Liver (tissue), 9 donors: ENCODE measurements around the gene LGALS14. TPM values are rescaled to one million over a fixed set of nuclear protein-coding genes. Genes with fewer than 3 reads are reported as not detected.

Experiments used
- DNase-seq: peaks from one replicate; pipeline ENCODE4 v3.0.0-alpha.2; 2017; ENCODE audit warnings: low spot score
- H3K27ac ChIP-seq, 2 donors: one replicate each; pipeline ENCODE4 v1.7.0; 2013; ENCODE audit warnings: inconsistent platforms in 2 of 2, low read length in 2 of 2, control low read depth in 1 of 2, low read depth in 1 of 2, mild to moderate bottlenecking in 1 of 2
- H3K27me3 ChIP-seq, 4 donors: one replicate each; pipeline versions ENCODE4 v1.6.1 to v1.7.0; 2013; ENCODE audit warnings: low read length in 3 of 4, inconsistent platforms in 1 of 4, mild to moderate bottlenecking in 1 of 4, moderate library complexity in 1 of 4; ENCODE audit not compliant: control insufficient read depth in 4 of 4, insufficient read depth in 4 of 4
- H3K36me3 ChIP-seq, 4 donors: one replicate each; pipeline versions ENCODE4 v1.6.1 to v1.7.0; 2013; ENCODE audit warnings: low read length in 3 of 4, mild to moderate bottlenecking in 3 of 4, low read depth in 1 of 4, moderate library complexity in 1 of 4; ENCODE audit not compliant: control insufficient read depth in 4 of 4, insufficient read depth in 3 of 4
- H3K4me1 ChIP-seq, 4 donors: one replicate each; pipeline versions ENCODE4 v1.6.1 to v1.7.0; 2013; ENCODE audit warnings: low read length in 3 of 4, mild to moderate bottlenecking in 3 of 4, moderate library complexity in 1 of 4; ENCODE audit not compliant: control insufficient read depth in 4 of 4, insufficient read depth in 4 of 4
- H3K4me3 ChIP-seq, 3 donors: one replicate each; pipeline versions ENCODE4 v1.6.1 to v1.7.0; 2013; ENCODE audit warnings: low read length in 3 of 3, control low read depth in 1 of 3, low read depth in 1 of 3, mild to moderate bottlenecking in 1 of 3
- H3K9ac ChIP-seq, 2 donors: one replicate each; pipeline ENCODE4 v1.7.0; 2013; ENCODE audit warnings: low read length in 2 of 2, mild to moderate bottlenecking in 2 of 2, moderate library complexity in 2 of 2, control low read depth in 1 of 2, low read depth in 1 of 2
- H3K9me3 ChIP-seq, 4 donors: one replicate each; pipeline versions ENCODE4 v1.6.1 to v1.7.0; 2013; ENCODE audit warnings: low read length in 3 of 4; ENCODE audit not compliant: control insufficient read depth in 4 of 4
- EGR1 ChIP-seq, 2 donors: IDR thresholded peaks; 2 replicates each; pipeline ENCODE4 v1.6.1; 2016 to 2018; ENCODE audit warnings: antibody characterized with exemption in 2 of 2, low read depth in 2 of 2
- FOXA1 ChIP-seq: IDR thresholded peaks from 2 replicates; pipeline ENCODE4 v1.6.1; 2016; ENCODE audit warnings: antibody characterized with exemption
- FOXA2 ChIP-seq: IDR thresholded peaks from 2 replicates; pipeline ENCODE4 v1.6.1; 2016; ENCODE audit warnings: antibody characterized with exemption
- GABPA ChIP-seq, 2 donors: IDR thresholded peaks in 1 of 2; conservative IDR thresholded peaks in 1 of 2; 2 replicates each; pipeline ENCODE4 v1.6.1; 2016; ENCODE audit warnings: antibody characterized with exemption in 2 of 2, mild to moderate bottlenecking in 1 of 2, moderate library complexity in 1 of 2
- HNF4A ChIP-seq, 2 donors: conservative IDR thresholded peaks; 2 replicates each; pipeline ENCODE4 v1.6.1; 2016; ENCODE audit warnings: antibody characterized with exemption in 2 of 2, mild to moderate bottlenecking in 2 of 2
- HNF4G ChIP-seq: IDR thresholded peaks from 2 replicates; pipeline ENCODE4 v1.6.1; 2016; ENCODE audit warnings: antibody characterized with exemption
- JUND ChIP-seq, 2 donors: IDR thresholded peaks; 2 replicates each; pipeline ENCODE4 v1.6.1; 2016; ENCODE audit warnings: antibody characterized with exemption in 2 of 2
- NR2F2 ChIP-seq: IDR thresholded peaks from 2 replicates; pipeline ENCODE4 v1.6.1; 2016; ENCODE audit warnings: antibody characterized with exemption
- RAD21 ChIP-seq, 2 donors: IDR thresholded peaks; 2 replicates each; pipeline ENCODE4 v1.6.1; 2016; ENCODE audit warnings: antibody characterized with exemption in 2 of 2, mild to moderate bottlenecking in 2 of 2
- RXRA ChIP-seq, 2 donors: IDR thresholded peaks; 2 replicates each; pipeline ENCODE4 v1.6.1; 2017 to 2018; ENCODE audit warnings: antibody characterized with exemption in 2 of 2, mild to moderate bottlenecking in 1 of 2
- SP1 ChIP-seq: IDR thresholded peaks from 2 replicates; pipeline ENCODE4 v1.6.1; 2018; ENCODE audit warnings: antibody characterized with exemption, mild to moderate bottlenecking
- TAF1 ChIP-seq: conservative IDR thresholded peaks from 2 replicates; pipeline ENCODE4 v1.6.1; 2016; ENCODE audit warnings: antibody characterized with exemption, mild to moderate bottlenecking
- YY1 ChIP-seq: IDR thresholded peaks from 2 replicates; pipeline ENCODE4 v1.6.1; 2016; ENCODE audit warnings: antibody characterized with exemption, mild to moderate bottlenecking
- polyA plus RNA-seq, 2 donors: library from polyadenylated mRNA; stranded (reverse) in 1 of 2; unstranded in 1 of 2; fragments of 200-250 nt in 1 of 2; fragments of >200 nt in 1 of 2; fragmentation: Nextera tagmentation in 1 of 2; extraction: Ambion mirVana in 1 of 2; gene quantifications; one replicate each; pipeline versions ENCODE4 v1.2.1 to v1.2.3, GENCODE V29; 2013 to 2015
- total RNA-seq, 2 donors: library from RNA; depleted of rRNA; stranded (reverse); fragments of >200 nt; gene quantifications; one replicate each; pipeline ENCODE4 v1.2.3, GENCODE V29; 2014
- TF ChIP-seq, protein P1 (sequence below): IDR thresholded peaks from 2 replicates; pipeline ENCODE4 v1.6.1; 2016; ENCODE audit warnings: antibody characterized with exemption
- TF ChIP-seq, protein P2 (sequence below): IDR thresholded peaks from 2 replicates; pipeline ENCODE4 v1.6.1; 2016; ENCODE audit warnings: antibody characterized with exemption
- TF ChIP-seq, protein P3 (sequence below): fragments of 150-350 bp; IDR thresholded peaks from 2 replicates; pipeline ENCODE4 v1.5.1; 2017; ENCODE audit warnings: improper control_type of control experiment, low read depth, low read length; ENCODE audit not compliant: missing input control
- TF ChIP-seq, protein P4 (sequence below): IDR thresholded peaks from 2 replicates; pipeline ENCODE4 v1.6.1; 2016; ENCODE audit warnings: antibody characterized with exemption
- TF ChIP-seq, protein P5 (sequence below): IDR thresholded peaks from 2 replicates; pipeline ENCODE4 v1.6.1; 2016; ENCODE audit warnings: antibody characterized with exemption, mild to moderate bottlenecking
- donor health status: healthy.
- donor health status: healthy.
- donor health status: healthy.
- donor health status: healthy.
- donor health status: healthy.

Gene LGALS14
- total and polyA plus RNA-seq, 4 donors: not detected

DNA sequence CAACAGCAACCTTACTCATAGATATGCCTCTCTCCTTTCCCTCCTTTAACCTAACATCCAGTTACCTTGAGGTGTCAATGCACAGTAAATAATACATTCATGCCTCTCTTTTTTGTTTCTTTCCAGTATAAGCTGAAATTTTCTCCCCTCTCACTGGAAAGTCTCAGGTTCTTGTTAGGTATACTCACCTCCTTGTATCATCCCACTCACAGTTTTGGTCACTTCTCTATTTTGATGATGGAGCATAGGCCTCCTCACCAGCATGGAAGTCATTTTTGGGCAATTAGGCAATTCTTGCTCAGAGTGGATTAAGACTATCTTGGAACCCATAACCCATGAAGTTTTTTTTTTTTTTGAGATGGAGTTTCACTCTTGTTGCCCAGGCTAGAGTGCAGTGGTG, 5.7 kb upstream of the LGALS14 start:
- DNase-seq: no peak
- Histone ChIP-seq H3K27me3 (peaks cover 0 to 5% (median under 1%) of the 10 kb centered on the region in 4 donors), H3K9ac (no peak overlapping the region), H3K9me3 (no peaks in the 10 kb centered on the region), H3K27ac (no peak overlapping the region), H3K36me3 (no peaks in the 10 kb centered on the region), H3K4me1 (no peaks in the 10 kb centered on the region), H3K4me3 (no peak overlapping the region)
- TF ChIP-seq FOXA2: no peak
- TF ChIP-seq, protein P1, sequence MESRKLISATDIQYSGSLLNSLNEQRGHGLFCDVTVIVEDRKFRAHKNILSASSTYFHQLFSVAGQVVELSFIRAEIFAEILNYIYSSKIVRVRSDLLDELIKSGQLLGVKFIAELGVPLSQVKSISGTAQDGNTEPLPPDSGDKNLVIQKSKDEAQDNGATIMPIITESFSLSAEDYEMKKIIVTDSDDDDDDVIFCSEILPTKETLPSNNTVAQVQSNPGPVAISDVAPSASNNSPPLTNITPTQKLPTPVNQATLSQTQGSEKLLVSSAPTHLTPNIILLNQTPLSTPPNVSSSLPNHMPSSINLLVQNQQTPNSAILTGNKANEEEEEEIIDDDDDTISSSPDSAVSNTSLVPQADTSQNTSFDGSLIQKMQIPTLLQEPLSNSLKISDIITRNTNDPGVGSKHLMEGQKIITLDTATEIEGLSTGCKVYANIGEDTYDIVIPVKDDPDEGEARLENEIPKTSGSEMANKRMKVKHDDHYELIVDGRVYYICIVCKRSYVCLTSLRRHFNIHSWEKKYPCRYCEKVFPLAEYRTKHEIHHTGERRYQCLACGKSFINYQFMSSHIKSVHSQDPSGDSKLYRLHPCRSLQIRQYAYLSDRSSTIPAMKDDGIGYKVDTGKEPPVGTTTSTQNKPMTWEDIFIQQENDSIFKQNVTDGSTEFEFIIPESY: no peak
- TF ChIP-seq RAD21 (IDR thresholded peaks at IDR 0.05): no peak
- TF ChIP-seq HNF4G: no peak
- no peak for TF ChIP-seq SP1
- no peak for TF ChIP-seq RXRA (IDR thresholded peaks at IDR 0.05)
- no peak for TF ChIP-seq GABPA (IDR thresholded peaks at IDR 0.05 in 1 of 2, conservative IDR thresholded peaks at IDR 0.05 in 1 of 2)
- no peak for TF ChIP-seq YY1
- TF ChIP-seq, protein P2, sequence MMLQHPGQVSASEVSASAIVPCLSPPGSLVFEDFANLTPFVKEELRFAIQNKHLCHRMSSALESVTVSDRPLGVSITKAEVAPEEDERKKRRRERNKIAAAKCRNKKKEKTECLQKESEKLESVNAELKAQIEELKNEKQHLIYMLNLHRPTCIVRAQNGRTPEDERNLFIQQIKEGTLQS: no peak
- no peak for TF ChIP-seq NR2F2
- no peak for TF ChIP-seq FOXA1
- TF ChIP-seq, protein P3, sequence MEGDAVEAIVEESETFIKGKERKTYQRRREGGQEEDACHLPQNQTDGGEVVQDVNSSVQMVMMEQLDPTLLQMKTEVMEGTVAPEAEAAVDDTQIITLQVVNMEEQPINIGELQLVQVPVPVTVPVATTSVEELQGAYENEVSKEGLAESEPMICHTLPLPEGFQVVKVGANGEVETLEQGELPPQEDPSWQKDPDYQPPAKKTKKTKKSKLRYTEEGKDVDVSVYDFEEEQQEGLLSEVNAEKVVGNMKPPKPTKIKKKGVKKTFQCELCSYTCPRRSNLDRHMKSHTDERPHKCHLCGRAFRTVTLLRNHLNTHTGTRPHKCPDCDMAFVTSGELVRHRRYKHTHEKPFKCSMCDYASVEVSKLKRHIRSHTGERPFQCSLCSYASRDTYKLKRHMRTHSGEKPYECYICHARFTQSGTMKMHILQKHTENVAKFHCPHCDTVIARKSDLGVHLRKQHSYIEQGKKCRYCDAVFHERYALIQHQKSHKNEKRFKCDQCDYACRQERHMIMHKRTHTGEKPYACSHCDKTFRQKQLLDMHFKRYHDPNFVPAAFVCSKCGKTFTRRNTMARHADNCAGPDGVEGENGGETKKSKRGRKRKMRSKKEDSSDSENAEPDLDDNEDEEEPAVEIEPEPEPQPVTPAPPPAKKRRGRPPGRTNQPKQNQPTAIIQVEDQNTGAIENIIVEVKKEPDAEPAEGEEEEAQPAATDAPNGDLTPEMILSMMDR: no peak
- TF ChIP-seq JUND (IDR thresholded peaks at IDR 0.05): no peak
- TF ChIP-seq, protein P4, sequence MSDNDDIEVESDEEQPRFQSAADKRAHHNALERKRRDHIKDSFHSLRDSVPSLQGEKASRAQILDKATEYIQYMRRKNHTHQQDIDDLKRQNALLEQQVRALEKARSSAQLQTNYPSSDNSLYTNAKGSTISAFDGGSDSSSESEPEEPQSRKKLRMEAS: no peak
- TF ChIP-seq HNF4A (conservative IDR thresholded peaks at IDR 0.05): no peak
- TF ChIP-seq EGR1 (IDR thresholded peaks at IDR 0.05; ENCODE audit: low read depth in 2 of 2): no peak
- TF ChIP-seq TAF1: no peak
- TF ChIP-seq, protein P5, sequence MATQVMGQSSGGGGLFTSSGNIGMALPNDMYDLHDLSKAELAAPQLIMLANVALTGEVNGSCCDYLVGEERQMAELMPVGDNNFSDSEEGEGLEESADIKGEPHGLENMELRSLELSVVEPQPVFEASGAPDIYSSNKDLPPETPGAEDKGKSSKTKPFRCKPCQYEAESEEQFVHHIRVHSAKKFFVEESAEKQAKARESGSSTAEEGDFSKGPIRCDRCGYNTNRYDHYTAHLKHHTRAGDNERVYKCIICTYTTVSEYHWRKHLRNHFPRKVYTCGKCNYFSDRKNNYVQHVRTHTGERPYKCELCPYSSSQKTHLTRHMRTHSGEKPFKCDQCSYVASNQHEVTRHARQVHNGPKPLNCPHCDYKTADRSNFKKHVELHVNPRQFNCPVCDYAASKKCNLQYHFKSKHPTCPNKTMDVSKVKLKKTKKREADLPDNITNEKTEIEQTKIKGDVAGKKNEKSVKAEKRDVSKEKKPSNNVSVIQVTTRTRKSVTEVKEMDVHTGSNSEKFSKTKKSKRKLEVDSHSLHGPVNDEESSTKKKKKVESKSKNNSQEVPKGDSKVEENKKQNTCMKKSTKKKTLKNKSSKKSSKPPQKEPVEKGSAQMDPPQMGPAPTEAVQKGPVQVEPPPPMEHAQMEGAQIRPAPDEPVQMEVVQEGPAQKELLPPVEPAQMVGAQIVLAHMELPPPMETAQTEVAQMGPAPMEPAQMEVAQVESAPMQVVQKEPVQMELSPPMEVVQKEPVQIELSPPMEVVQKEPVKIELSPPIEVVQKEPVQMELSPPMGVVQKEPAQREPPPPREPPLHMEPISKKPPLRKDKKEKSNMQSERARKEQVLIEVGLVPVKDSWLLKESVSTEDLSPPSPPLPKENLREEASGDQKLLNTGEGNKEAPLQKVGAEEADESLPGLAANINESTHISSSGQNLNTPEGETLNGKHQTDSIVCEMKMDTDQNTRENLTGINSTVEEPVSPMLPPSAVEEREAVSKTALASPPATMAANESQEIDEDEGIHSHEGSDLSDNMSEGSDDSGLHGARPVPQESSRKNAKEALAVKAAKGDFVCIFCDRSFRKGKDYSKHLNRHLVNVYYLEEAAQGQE: no peak
